HG03060 (cell line): ENCODE results near the gene POLR2H.

ENCODE experiments used
- ATAC-seq: cut with Tn5 transposase; IDR thresholded peaks from one replicate; pipeline ENCODE4 v1.9.1; 2021; ENCODE audit warnings: low read depth, moderate number of reproducible peaks; ENCODE audit not compliant: unreplicated experiment

POLR2H gene

GRCh38 chr3:184351511-184352148 is 9.9 kb upstream of the POLR2H start:
- no peak for ATAC-seq

- ATAC-seq, result no peak
Observed at GRCh38 chr3:184352149-184352785, 9.2 kb upstream of the POLR2H start.

GRCh38 chr3:184352897-184353545 is 8.5 kb upstream of the POLR2H start:
- ATAC-seq, result no peak

GRCh38 chr3:184353546-184353941 is 8.0 kb upstream of the POLR2H start:
- no peak for ATAC-seq

GRCh38 chr3:184354121-184354728 is 7.3 kb upstream of the POLR2H start:
- no peak for ATAC-seq

- no peak for ATAC-seq
Observed at GRCh38 chr3:184354754-184355153, 6.8 kb upstream of the POLR2H start.

GRCh38 chr3:184355261-184356040 is 6.1 kb upstream of the POLR2H start:
- ATAC-seq, result no peak

GRCh38 chr3:184357248-184358123 is 4.0 kb upstream of the POLR2H start:
- ATAC-seq, result no peak

GRCh38 chr3:184358124-184358767 is 3.3 kb upstream of the POLR2H start:
- ATAC-seq, result no peak

- ATAC-seq, result no peak
Observed at GRCh38 chr3:184358921-184359350, 2.6 kb upstream of the POLR2H start.

- no peak for ATAC-seq
Observed at GRCh38 chr3:184359610-184360009, 1.9 kb upstream of the POLR2H start.

GRCh38 chr3:184360070-184360928 is 1.2 kb upstream of the POLR2H start:
- ATAC-seq, result no peak

- no peak for ATAC-seq
Observed at GRCh38 chr3:184360929-184361531, 480 bp upstream of the POLR2H start.

GRCh38 chr3:184361932-184362667 is 590 bp downstream of the POLR2H start:
- no peak for ATAC-seq

GRCh38 chr3:184362668-184363546 is 1.4 kb downstream of the POLR2H start:
- ATAC-seq, result peak; percentile 88

GRCh38 chr3:184366619-184367289 is 5.2 kb downstream of the POLR2H start:
- ATAC-seq, result no peak
